Right kidney (tissue), 1 donor: ENCODE results near the gene ZBTB7A.
A peak's percentile ranks its signal among the peaks of the same experiment; 100 is the strongest.

Experiments
- DNase-seq: peaks from one replicate; pipeline ENCODE4 v3.0.0-alpha.2; 2016

ZBTB7A gene

DNA sequence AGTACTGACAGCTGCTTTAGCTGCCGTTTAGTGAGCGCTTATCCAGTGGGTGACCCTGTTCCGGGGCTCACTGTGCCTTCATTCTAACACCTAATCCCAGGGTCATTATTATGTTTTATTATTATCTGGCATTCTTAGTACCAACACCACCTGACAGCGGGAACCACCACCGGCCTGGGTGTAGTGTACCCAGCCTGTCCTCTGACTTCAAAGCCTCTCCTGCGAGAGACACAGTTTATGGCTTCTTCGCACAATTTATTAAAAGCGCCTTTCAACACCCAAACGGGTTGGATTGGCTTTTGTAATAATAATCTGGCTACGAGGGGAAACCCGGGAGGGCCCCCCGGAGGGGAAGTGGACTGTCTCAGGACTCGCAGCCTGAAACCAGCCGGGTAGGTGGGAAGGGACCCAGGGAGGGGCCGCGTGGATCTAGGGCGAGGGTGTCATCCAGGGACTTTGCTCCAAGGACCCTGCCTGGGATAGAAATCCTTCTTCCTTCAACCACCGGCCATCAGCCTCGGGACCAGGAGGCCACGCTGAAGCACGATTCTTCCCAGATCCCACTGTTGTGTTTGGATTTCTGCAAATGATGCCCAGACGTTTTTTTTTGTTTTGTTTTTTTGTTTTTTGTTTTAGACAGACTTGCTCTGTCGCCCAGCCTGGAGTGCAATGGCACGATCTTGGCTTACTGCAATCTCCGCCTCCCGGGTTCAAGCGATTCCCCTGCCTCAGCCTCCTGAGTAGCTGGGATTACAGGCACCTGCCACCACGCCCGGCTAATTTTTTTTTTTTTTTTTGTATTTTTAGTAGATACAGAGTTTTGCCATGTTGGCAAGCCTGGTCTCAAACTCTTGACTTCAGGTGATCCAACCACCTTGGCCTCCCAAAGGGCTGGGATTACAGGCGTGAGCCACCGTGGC, 1.6 kb upstream of the ZBTB7A start:
- DNase-seq, result no peak

DNA sequence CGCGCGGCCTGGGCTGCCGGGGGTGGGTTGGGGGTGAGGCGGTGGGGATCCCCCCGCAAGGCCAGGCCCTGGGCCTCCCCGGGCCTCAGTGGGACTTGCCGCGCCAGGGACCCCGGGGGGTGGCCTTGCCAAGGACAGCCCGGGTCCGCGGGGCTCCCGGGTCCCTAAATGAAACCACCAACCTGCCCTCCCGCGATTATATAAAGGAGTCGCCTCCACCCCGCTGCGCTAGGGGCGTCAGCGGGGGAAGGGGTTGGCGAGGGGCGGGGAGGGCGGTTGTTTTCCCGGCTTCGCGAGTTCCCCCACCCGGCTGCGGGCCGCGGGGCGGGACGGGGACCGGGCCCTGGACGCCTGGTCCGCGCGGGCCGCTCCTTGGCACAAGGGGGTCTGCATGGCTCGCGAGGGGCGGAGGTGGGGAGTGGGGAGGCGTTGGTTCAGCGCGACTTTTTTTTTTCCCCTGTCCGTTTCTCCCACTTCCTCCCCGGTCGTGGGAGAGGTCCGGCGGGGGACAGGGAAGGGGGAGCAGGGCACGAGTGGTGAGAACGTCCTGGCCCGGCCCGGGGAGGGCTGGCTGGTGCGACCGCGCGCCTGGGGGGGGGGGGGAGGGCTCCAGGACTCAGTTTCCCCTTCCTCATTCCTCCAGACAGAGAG, 822 bp upstream of the ZBTB7A start:
- DNase-seq, result no peak

DNA sequence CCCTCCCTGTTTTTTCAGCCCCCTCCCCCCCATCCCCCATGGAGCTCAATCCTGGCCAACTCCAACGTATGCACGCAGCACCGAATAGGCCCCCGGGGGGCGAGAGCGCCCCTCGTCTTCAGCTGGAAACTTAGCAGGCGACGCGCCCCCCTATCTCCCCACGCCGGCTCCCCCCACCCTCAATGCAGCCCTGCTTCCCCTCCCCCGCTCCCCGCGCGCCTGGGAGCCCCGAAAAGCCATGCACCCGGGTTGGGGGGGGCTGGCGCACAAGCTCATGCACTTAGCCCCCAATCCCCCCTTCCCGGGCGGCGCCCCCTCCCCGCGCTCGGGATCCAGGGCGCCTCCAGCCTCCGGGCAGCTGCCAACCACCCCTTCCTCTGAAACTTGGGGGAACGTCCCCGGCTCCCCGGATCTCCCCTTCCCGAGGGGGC, 508 bp downstream of the ZBTB7A start:
- DNase-seq, result no peak

DNA sequence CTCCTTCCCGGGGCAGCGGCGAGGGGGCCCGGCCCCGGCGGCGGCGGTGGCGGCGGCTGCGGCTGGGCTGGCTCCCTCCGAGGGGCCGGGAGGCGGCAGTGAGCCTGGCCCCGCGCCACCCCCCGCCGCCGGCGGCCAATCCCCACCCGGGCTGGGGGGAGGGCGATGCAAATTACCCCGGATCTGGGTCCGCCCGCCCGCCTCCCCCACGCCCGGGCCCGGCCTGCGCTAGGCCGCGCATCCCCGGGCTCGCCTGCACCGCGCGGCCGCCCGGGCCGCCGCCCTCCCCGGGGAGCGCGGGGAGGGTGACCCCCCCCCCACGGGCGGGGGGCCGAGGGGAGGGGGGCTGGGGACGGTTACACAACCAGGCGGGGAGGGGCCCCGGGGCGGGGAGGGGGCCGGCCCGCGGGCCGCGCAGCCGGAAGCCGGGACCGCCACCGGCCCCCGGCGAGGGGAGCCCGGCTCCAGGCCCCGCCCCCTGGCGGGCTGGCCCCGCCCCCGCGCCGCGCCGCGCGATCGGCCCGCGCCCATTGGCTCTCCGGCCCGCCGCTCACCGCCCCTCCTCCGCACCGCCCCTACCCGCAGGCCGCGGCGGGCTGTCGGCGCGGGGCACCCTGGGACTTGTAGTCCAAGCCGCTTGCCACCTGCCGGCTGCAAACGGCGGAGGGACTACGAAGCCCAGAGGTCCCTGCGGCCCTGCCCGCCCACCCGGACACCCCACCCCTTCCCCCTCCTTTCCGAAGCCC, 1.1 kb downstream of the ZBTB7A start:
- DNase-seq, result peak; percentile 66

DNA sequence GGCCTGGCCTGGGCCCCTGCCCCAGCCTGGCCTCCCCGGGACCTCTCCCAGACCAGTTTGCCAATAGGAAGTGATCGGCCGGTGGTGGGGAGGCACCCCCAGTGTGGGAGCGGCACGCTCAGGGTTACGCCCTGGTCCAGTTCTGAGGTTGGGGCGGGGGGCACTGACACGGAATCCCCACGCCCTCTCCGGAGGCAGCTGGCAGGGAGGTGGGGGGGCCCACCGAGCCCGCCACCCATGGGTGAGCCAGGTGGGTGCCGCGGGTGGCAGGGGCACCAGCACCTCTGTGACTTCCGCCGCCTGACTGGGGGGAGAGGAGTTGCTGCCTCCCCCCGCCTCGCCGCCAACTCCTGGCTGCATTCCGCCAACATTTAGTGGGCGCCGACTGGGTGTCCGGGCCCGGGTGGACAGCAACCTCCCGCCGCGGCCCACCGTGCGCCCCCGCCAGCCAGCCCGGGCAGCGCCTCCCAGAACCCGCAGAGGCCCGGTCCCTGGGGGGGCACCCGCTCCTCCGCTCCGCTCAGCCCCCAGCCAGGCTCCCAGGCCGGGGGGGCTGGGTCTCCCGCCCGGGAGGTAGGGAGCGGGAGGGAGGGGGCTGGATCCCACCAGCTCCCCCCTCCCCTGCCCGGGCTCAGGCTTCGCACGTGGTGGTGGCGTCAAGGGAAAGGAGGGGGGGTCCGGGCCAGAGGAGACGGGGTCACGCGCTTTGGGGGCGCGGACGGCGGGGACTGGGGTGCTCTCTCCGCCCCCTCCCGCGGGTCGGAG, 2.0 kb downstream of the ZBTB7A start:
- DNase-seq, result peak; percentile 67

DNA sequence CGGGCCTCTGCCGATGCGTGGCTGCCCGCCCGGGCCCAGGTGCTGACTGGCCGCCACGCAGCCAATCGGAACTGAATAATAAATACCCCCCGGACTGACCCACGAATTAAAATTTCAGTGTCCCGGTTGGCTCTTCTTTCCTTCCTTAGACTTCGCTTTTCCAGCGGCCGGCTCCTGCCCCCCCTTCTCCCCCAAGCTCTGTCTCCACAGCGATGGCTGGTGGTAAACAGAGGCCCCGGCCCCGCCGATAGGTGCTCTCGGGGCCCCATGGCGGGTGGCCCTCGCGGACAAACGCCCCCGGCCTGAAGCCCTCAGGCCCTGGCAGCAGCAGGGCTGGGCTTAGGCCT, 2.6 kb downstream of the ZBTB7A start:
- no peak for DNase-seq

DNA sequence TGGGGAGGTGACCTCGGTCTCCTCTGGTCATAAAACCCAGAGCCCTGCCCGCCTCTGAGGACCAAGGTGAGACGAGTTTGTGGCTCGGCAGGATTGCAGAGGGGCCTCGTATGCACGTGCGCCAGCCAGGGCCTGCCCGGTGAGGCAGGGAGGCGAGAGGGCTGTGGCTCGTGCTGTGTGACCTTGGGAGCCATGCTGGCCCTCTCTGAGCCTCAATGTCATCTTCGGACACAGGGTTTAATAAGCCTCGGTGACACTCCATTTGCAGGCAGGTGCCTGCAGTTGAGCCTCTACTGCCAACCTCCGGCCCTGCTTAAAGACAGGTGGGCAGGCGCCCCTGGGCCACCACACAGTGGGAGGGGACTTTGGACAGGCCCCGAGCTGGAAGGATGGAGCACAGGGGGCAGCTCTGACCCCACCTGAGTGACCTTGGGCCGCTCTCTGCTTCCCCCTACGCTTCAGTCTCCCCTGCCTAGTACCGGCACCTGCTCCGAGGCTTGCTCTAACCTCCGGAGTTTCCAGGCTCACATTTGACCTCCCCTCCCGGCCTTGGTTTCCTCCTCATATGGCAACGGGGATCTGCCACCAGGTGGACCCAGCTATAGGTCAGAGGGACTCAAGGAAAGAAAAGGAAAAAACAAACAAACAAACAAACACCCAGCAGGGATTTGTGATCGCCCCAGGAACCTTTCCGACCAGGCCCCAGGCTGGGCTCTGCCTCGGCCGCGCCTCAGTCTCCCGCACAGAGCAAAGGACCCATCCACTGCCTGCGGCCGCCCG, 3.1 kb downstream of the ZBTB7A start:
- peak; percentile 53 for DNase-seq

DNA sequence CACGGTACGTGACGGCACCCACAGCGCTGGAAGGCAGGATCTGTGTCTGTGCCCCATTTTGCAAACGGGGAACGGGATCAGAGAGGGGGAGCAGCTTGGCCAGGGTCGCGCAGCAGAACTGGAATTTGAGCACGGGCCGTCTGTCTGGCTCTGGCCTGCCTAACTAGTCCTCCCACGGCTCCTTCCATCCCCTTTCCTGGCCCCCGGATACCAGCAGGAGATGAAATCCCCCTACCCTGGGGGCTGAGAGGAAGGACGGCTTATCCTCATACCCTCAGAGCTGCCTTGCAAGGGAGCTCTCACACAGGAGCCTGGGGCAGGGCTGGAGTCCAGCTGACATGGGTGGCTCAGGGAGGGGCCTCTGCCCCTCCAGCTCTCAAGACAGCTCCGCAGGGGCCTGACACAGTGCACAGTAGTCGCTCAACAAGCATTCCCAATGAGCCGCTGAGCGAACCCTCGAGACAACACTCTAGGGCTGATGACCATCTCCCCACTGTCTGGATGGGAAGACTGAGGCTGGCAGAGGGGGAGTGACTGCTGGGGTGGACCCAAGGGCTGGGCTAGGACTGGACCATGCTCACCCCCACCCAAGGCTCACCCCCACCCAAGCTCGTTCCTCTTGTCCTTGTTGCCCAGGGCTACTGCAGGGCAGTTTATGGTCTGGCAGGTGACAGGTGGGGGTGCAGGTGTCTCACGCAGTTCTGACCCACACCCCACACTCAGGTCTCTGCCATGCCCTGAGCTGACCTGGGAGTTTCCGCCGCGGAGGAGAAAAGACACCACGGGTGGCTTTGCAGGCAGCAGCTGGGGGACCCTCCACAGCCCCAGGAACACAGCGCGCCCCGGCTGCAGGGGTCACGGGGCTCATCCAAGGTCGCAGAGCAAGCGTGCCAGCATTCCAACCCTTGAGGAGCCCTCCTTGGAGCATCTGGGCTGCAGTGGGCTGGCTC, 4.0 kb downstream of the ZBTB7A start:
- no peak for DNase-seq

DNA sequence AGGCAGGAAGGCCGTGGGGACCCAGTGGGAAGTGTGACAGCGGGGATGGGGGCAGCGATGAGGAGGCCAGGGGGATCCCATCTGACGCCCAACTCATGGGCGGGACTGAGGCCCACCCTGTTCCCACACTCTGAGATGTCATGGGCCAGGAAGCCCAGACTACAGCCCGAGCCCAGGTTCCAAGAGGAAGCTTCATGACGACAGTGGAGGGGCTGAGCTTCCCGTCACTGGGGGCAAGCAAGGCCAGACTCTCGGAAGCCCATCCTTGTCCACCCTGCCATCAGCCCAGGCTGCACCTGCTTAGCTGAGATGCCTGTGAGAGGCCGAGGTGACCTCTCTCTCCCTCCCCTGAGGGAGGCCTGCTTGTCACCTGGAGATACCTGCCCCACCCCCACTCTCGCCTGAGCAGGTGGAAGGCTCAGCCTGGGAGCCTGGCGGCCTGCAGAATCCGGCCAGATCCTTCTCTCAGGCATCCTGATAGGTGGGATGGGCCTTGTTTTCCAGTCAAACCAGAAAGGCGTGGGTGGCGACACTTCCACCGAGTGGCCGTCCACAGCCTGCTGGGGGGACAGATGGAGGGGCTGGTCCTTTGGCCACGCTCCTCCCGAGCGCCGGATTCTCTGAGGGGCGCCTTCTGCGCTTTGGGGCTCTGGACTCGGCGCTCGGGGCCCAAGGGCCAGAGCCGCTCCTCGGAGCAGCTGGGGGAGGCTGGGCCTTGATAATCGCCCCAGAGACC, 4.8 kb downstream of the ZBTB7A start:
- DNase-seq, result no peak

DNA sequence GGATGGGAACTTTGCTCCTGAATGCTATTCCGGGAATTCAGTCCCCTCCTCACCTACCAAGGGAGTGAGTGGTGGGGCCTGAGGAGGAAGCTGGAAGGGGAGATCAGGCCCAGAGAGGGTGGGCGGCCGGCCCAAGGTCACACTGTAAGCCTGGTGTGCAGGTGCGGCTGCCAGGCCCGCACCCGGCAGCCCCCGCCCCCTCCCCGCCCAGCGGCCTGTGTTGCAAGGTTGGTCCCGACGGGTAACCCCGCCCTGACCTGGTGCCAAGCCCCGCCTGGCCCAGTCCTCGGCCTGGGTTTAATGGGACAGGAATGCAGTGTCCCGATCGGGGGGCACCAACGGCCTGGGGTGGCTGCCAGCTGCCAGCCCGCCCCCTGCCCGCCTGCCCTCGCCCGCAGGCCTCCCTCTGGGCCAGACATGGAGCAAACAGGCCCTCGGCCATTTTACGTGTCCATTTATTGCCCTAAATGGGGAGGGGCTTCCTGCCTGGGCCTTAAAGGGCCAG, 5.5 kb downstream of the ZBTB7A start:
- no peak for DNase-seq

DNA sequence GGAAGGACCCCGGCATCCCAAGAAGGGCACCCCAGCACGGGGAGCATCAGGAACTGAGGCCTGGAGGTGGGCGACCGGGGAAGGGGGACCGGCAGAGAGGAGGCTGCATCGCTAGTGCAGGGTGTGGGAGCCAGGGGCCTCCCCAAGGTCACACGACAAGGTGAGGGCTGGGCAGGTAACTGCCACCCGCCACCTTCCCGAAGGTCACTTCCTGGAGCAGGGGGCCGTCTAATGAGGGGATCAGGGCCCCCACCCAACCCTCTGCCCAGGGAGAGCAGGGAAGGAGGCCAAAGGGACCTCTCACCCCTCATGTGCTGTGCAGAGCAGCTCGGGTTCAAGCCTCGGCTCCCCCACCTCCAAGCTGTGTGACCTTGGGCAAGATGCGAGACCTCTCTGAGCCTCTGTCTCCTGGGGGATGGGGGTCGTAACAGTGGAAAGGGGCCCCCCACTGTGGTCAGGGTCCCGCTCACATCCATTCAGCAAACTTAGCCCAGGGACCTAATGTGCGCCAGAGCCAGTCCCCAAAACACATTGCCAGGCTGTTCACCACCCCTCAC, 6.0 kb downstream of the ZBTB7A start:
- no peak for DNase-seq

DNA sequence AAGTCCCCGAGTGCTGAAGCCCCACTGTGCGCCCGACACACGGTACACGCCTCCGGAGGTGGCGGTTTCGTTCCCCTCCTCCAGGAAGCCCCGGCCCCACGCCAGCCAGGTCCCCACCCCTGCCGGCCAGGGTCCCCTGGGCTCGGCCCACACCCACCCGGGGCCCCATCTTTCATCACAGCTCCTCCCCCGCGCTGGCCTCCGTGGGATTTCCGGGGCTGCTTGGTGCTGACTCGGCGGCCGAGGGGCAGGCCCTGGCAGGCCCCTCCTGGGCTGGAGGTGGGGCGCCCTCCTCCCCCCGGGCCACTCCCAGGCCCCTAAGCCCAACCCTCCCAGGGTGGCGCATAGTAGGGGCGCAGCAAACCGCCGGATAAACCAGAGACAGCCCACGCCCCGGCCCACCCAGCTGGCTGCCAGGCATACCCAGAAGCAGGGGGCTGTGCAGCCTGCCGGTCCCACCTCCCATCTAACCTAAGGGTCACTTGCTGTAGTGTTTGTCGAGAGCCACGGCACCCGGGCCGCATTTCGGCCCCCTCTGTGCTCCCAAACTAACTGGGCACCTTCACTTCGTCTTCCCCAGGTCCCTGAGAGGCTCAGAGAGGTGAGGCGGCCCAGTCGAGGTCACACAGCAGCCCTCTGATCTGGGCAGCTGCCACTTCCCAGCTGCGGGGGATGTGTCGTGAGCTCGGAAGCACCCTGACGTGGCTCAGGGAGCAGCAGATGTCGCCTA, 6.6 kb downstream of the ZBTB7A start:
- no peak for DNase-seq

DNA sequence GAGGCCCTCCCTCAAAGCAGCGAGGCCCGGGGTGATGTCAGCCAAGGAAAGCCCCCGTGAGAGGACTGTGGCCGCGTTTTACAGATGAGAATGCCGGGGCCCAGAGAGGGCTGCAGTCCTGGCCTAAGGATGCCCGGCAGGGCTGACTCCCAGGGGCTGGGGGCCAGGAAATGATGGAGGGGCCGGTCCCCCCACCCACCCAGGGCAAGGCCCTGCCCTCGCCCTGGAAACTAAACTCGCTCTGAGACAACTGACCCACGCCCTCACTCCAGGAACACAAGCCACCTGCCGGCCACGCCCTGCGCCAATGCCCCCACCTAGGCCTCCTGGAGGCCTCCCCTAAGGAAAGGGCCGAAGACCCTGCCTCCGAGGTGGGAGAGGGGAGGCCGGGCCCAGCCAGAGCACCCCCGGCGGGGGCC, 7.2 kb downstream of the ZBTB7A start:
- no peak for DNase-seq

DNA sequence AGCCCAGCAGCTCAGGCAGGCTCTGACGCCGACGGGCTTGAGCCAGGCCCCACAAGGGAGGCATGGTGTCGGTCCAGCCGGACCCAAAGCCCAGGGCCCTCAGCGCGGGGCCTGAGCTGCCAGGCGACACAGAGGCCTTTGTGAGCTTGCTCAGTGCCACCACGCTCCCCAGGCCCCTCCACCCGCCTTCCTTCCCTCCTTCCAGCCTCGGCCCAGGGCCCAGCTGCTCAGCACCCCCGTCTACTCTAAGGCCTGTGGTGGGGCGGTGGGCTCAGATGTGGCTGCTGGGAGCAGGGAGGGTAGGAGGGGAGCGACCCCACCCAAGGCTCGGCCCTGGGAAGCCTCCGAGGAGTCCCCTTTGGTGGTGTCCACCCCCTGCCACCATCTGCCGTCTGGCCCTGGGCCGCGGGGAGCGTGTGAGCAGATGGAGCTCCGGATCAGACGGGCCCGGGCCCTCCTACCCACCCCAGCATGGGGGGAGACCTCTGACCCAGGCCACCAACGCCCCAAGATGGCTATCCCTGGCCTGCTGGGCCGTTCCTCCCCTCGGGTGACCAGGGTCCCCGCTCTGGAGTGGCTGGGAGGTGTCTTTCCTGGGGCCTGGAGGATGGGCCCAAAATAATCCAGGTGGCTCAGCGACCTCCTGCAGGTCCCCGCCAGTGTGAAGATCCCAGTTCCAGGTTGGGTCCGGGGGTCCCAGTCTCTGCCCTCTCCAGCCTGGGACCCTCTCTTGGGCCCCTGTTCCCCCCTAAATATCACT, 7.8 kb downstream of the ZBTB7A start:
- DNase-seq, result no peak

DNA sequence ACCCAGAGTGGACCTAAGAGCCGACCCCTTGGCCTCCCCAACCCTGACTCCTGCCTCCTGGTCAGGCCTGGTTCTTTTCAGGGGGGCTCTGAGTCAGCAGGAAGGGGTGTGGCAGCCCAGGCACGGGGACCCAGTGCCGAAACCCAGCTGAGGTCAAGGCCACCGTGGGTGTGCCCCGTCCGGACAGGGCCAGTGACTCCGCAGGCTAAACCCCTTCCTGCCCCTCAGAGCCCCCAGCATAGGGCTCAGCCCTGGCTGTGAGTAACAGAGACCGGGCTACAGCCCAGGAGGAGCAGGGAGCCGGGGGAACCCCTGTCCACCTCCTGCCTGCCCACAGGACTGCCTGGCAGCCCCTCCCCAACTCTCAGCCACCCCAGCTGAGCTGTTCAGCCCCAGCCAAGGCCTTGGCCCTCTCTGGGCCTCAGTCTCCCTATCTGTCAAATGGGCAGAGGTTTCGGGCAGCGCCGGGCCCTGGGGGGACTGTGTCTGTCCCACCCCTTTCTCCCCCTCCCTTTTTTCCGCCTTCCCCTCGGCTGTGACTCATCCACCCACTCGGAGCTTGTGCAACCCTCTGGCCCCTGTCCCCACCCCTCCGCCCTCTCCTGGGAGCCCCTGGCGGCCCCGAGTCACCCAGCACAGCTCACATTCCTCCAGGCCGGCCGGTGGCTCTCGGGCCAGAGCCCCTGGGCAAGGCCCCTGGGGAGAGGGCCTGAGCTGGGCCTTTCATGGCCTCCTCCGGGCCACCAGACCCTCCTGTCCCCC, 8.6 kb downstream of the ZBTB7A start:
- no peak for DNase-seq

DNA sequence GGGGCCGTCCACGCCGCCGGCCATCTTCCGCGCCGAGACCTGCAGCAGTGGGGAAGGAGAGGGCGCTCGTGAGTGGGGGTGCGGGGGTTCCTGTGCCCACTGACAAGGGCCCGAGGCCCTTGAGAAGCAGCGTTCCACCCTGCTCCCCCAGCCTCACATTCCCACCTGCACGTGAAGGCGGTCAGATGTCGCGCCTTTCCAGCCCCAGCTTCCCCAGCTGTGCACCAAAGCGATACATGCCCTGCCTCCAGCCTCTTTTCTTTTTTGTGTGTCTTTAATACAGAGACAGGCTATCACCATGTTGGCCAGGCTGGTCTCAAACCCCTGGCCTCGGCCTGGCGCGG, 11.5 kb downstream of the ZBTB7A start:
- no peak for DNase-seq
